ENCODE measurements around the gene DPYSL4.

DNA sequence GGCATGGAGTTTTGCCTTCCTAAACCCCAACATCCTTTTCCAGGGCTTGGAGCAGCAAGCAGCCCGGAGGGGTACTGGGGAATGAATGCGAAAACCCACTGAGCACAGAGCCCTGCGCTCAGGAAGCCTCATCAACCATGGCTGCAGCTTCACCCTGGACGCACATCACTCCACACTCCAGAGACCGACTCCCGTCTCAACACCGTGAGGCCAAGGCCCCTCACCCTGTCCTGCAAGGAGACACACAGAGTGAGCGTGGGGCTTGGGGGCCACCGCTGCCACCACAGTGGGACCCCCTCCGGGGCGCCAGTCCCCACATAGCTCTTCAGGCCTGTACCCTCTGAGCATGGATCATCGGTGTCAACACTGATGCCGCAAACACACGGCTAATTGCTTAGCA lies 41.9 kb downstream of the DPYSL4 start:
- no peak for TF ChIP-seq POLR2A (IDR thresholded peaks at IDR 0.05)
- TF ChIP-seq, protein P1, sequence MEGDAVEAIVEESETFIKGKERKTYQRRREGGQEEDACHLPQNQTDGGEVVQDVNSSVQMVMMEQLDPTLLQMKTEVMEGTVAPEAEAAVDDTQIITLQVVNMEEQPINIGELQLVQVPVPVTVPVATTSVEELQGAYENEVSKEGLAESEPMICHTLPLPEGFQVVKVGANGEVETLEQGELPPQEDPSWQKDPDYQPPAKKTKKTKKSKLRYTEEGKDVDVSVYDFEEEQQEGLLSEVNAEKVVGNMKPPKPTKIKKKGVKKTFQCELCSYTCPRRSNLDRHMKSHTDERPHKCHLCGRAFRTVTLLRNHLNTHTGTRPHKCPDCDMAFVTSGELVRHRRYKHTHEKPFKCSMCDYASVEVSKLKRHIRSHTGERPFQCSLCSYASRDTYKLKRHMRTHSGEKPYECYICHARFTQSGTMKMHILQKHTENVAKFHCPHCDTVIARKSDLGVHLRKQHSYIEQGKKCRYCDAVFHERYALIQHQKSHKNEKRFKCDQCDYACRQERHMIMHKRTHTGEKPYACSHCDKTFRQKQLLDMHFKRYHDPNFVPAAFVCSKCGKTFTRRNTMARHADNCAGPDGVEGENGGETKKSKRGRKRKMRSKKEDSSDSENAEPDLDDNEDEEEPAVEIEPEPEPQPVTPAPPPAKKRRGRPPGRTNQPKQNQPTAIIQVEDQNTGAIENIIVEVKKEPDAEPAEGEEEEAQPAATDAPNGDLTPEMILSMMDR (IDR thresholded peaks at IDR 0.05): no peak

Measured in prostate gland (tissue), 2 donors.